Type B pancreatic cell (in vitro differentiated cells): ENCODE measurements around the gene RUNX2. TPM values are rescaled to one million over a fixed set of nuclear protein-coding genes. Genes with fewer than 3 reads are reported as not detected.
A peak's percentile ranks its signal among the peaks of the same experiment; 100 is the strongest.

ENCODE experiments used
- DNase-seq: peaks from one replicate; pipeline ENCODE4 v3.0.0; 2021; ENCODE audit warnings: mixed read lengths; ENCODE audit not compliant: unreplicated experiment; ENCODE audit errors: extremely low spot score
- H3K27ac Mint-ChIP-seq: 2 replicates; pipeline ENCODE4 v1.8.0; 2021; ENCODE audit warnings: mild to moderate bottlenecking, mixed read lengths
- H3K27me3 Mint-ChIP-seq: 2 replicates; pipeline ENCODE4 v1.8.0; 2021; ENCODE audit warnings: mixed read lengths
- H3K36me3 Mint-ChIP-seq: 2 replicates; pipeline ENCODE4 v1.8.0; 2021; ENCODE audit warnings: mixed read lengths
- H3K4me1 Mint-ChIP-seq: one replicate; pipeline ENCODE4 v1.8.0; 2021; ENCODE audit warnings: mixed read lengths; ENCODE audit not compliant: unreplicated experiment
- H3K4me3 Mint-ChIP-seq: 2 replicates; pipeline ENCODE4 v1.8.0; 2021; ENCODE audit warnings: mild to moderate bottlenecking, mixed read lengths
- H3K9me3 Mint-ChIP-seq: 2 replicates; pipeline ENCODE4 v1.8.0; 2021; ENCODE audit warnings: mixed read lengths
- total RNA-seq: library from RNA; stranded (reverse); gene quantifications from 2 replicates; pipeline ENCODE4 v1.2.1, GENCODE V29; 2021; ENCODE audit warnings: low replicate concordance
- TF ChIP-seq, protein P1 (sequence below): fragments of 200-600 bp; sonication (generic); conservative IDR thresholded peaks from 2 replicates; pipeline ENCODE4 v1.5.0; 2021; ENCODE audit warnings: antibody characterized with exemption, mild to moderate bottlenecking

Gene RUNX2
- total RNA-seq, 1 donor from 2014 or later: 6.0 TPM

DNA sequence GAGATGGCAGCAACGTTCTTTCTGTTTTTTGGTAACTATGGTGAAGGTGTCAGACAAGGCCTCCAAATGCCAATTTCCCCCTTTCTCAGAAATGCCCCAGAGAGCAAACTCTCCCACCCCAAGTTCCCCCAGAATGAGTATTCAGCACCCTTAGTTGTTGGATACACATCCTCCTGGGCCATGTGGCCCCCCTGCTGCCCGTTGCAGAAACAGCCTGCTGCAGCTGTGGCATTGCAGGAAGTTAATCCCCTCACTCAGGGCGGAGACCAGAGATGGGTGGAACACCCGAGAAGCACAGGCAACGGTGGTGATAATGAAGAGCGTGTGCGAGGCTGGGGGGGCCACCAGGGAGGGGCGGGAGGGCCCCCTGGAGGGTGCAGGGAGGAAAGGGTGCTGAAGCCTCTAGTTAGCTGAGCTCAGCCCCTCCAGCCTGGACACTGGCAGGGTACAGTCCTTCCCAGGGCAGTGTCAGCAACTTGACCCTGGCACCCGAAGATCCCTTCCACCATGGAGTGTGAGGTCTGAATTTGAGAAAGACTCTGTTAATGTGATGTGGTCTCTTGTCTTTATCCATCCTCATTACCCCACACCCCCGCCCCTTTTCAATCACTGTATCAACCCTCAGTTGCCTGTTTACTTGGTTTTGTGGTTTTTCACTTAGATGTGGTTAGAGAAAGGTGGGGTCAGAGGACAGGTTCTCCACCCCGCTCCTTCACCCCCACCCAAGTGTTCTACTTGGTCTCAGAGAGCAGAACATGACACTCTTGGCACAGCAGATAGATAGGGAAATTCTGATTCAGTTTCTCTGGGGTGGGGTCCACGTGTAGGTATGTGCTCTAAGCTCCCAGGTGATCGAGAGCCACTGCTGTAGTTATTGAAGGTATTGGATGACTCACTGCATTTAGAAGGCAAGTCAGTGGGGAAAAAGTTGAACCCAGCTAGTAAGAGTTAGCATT is 258.4 kb downstream of the RUNX2 start:
- H3K4me1 Mint-ChIP-seq: peaks cover 31% of the 10 kb centered on the region
- no peaks in the 10 kb centered on the region for H3K36me3 Mint-ChIP-seq
- H3K4me3 Mint-ChIP-seq: no peak overlapping the region
- H3K27ac Mint-ChIP-seq: peak overlapping the region; percentile 32
- no peaks in the 10 kb centered on the region for H3K27me3 Mint-ChIP-seq
- no peak for DNase-seq
- H3K9me3 Mint-ChIP-seq: peaks cover 10% of the 10 kb centered on the region
- TF ChIP-seq, protein P1, sequence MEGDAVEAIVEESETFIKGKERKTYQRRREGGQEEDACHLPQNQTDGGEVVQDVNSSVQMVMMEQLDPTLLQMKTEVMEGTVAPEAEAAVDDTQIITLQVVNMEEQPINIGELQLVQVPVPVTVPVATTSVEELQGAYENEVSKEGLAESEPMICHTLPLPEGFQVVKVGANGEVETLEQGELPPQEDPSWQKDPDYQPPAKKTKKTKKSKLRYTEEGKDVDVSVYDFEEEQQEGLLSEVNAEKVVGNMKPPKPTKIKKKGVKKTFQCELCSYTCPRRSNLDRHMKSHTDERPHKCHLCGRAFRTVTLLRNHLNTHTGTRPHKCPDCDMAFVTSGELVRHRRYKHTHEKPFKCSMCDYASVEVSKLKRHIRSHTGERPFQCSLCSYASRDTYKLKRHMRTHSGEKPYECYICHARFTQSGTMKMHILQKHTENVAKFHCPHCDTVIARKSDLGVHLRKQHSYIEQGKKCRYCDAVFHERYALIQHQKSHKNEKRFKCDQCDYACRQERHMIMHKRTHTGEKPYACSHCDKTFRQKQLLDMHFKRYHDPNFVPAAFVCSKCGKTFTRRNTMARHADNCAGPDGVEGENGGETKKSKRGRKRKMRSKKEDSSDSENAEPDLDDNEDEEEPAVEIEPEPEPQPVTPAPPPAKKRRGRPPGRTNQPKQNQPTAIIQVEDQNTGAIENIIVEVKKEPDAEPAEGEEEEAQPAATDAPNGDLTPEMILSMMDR: no peak

DNA sequence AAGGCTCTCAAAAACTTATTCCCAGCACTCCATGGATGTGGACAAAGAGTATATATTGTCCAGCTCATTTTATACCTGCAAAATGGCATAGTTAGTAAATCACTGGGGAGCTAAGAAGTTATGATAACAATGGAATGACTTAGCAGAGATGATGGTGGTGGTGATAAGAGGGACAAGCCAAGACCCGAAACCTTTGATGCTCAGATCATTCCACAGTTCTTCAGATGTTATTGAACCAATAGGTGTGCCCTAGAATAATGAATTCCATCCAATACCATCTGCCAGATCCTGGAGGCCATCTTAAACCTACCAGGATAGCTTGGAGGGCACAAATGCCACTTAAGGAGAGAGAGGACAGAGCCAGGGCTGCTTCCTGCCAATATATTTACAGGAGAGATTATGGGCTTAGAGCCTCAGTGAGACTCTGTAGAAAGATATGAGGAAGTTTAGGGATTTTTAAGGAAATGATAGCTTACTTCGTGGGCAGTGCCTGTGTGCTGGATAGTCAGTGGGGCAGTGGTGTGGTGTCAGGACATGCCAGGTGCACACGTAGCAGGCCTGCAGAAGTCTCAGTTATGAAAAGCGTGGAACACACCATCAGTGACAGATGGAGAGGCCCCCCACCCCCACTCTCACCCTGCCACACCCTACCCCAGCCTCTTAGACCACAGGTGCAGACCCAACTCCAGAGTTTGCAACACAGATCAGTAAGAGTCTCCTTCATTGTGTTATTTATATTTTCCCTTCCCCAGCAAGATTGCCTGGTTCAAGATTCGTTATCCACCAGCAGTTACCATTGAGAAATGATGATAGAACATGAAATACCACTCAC is 259.3 kb downstream of the RUNX2 start:
- no peak for DNase-seq
- Mint-ChIP-seq H3K27ac (peak overlapping the region; percentile 32), H3K27me3 (no peaks in the 10 kb centered on the region), H3K4me3 (no peak overlapping the region), H3K36me3 (no peaks in the 10 kb centered on the region), H3K4me1 (peaks cover 41% of the 10 kb centered on the region), H3K9me3 (peaks cover 5% of the 10 kb centered on the region)
- TF ChIP-seq, protein P1: no peak

DNA sequence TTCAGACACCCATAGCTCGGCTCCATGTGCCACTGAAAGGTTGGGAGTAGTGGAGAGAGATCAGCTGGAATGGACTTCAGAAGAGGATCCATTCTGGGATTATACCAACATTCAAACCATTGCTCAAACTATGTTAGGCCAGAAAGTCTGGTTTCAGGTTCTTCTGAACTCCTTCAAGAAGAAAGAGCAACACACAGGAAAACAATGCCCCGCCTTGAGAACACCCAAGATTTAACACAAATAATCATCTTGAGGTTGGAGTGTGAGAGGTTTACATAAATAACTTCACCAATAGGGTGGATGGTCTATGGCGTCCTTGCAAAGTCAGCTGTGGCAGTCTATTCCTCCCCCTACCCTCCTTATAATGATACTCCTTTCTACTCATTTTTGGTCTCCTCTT is 261.2 kb downstream of the RUNX2 start:
- Mint-ChIP-seq H3K9me3 (no peaks in the 10 kb centered on the region), H3K27ac (peak overlapping the region; percentile 88), H3K27me3 (no peaks in the 10 kb centered on the region), H3K4me1 (peaks cover 41% of the 10 kb centered on the region), H3K4me3 (peak overlapping the region; percentile 8), H3K36me3 (no peaks in the 10 kb centered on the region)
- TF ChIP-seq, protein P1: no peak
- DNase-seq: no peak

DNA sequence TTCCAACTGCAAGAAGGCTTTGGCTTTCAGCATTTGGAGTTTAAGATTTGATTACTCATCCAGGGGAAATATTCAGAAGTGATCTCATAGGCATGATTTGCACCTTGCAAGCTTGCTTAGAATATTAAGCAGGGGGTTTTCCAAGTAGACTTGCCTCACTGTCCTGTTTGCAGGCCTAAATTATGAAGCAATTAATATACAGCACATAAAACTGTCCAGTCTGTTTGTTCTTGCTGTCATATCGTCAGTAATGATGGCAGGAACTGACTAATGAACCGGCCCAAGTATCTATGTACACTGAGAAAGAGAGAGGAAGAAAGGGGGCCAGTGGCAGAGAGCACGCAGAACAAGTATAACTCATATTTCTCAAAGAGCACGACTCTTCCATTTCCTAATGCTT is 262.1 kb downstream of the RUNX2 start:
- no peaks in the 10 kb centered on the region for H3K9me3 Mint-ChIP-seq
- H3K4me1 Mint-ChIP-seq: peaks cover 41% of the 10 kb centered on the region
- H3K4me3 Mint-ChIP-seq: peak overlapping the region; percentile 42
- H3K27me3 Mint-ChIP-seq: peaks cover 4% of the 10 kb centered on the region
- no peaks in the 10 kb centered on the region for H3K36me3 Mint-ChIP-seq
- no peak for DNase-seq
- TF ChIP-seq, protein P1: no peak
- H3K27ac Mint-ChIP-seq: peak overlapping the region; percentile 88

DNA sequence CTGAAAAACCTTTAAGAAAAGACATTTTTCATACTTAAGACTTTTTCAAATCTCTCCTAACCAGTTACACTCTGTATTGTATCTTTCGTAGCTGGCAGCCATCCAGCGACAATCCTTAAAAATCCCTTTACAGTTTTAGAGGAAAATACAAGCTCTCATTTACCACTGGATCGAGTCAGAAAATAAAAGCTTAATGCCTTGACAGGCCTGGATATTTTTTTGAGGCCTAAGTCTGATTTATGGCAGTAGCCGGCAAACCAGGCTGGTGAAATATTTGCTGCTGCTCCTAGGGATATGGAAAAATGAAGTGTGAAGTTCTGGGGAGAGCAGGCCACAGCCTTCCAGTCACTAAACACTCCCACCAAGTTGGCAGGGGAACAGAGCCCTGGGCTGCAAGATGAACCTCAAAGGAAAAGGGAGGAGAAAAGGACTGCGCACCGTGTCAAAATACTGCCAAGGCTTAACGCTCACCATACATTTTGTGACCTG is 262.6 kb downstream of the RUNX2 start:
- DNase-seq: no peak
- Mint-ChIP-seq H3K27me3 (peaks cover 4% of the 10 kb centered on the region), H3K36me3 (no peaks in the 10 kb centered on the region), H3K4me1 (peaks cover 45% of the 10 kb centered on the region), H3K9me3 (no peaks in the 10 kb centered on the region), H3K27ac (peak overlapping the region; percentile 88), H3K4me3 (peak overlapping the region; percentile 27)
- TF ChIP-seq, protein P1: no peak
